PC-9 (cell line): ENCODE data around the gene KCTD14.

Experiments
- CTCF ChIP-seq: fragments of 200-600 bp; sonication (generic); conservative IDR thresholded peaks from 2 replicates; pipeline ENCODE4 v1.6.1; 2017; ENCODE audit warnings: mixed run types, antibody characterized with exemption, mild to moderate bottlenecking, moderate library complexity
- EZH2 ChIP-seq: fragments of 200-600 bp; sonication (generic); IDR thresholded peaks from 2 replicates; pipeline ENCODE4 v1.8.0; 2017; ENCODE audit warnings: antibody characterized with exemption, low read depth

- TF ChIP-seq CTCF: no peak
- TF ChIP-seq EZH2: no peak
These were observed 31.9 kb upstream of the KCTD14 start for GRCh38 chr11:78054971-78055370.
